Testis (tissue), 3 donors: Measurements from ENCODE around the gene FBXO9. TPM values are rescaled to one million over a fixed set of nuclear protein-coding genes. Genes with fewer than 3 reads are reported as not detected.
"Not testable (repeated sequence)": the region's sequence is repeated elsewhere in the genome, so short reads cannot be mapped to it uniquely, and the experiment has no call there.

ENCODE experiments used
- DNase-seq: peaks from one replicate; pipeline ENCODE4 v3.0.0-alpha.2; 2019
- H3K27ac ChIP-seq, 2 donors: fragments of 200-600 bp; sonication (generic); one replicate each; pipeline ENCODE4 v1.5.1; 2019
- H3K27me3 ChIP-seq: fragments of 200-600 bp; sonication (generic); one replicate; pipeline ENCODE4 v1.5.1; 2019
- H3K36me3 ChIP-seq: fragments of 200-600 bp; sonication (generic); one replicate; pipeline ENCODE4 v1.5.1; 2017; ENCODE audit warnings: low read depth; ENCODE audit errors: missing control alignments
- H3K4me1 ChIP-seq: fragments of 200-600 bp; sonication (generic); one replicate; pipeline ENCODE4 v1.5.1; 2019
- H3K4me3 ChIP-seq, 2 donors: fragments of 200-600 bp; sonication (generic); one replicate each; pipeline ENCODE4 v1.5.1; 2017 to 2019
- H3K9me3 ChIP-seq: fragments of 200-600 bp; sonication (generic); one replicate; pipeline ENCODE4 v1.5.1; 2017
- POLR2A ChIP-seq: fragments of 450-650 bp; IDR thresholded peaks from one replicate; pipeline ENCODE4 v1.6.1; 2017; ENCODE audit warnings: antibody characterized with exemption, mild to moderate bottlenecking, moderate library complexity
- WGBS, 2 donors: methylation state at CpG; one replicate each; pipeline ENCODE4 v1.1.5; 2018; 5-methylcytosine and 5-hydroxymethylcytosine counted together
- intact Hi-C: fragments of 100-400 bp; cut with DNase I; formaldehyde crosslinking; loops from one replicate; pipeline ENCODE4 v1.15.1; 2023; ENCODE audit warnings: low total_unique reads
- polyA plus RNA-seq: library from polyadenylated mRNA; stranded (reverse); fragments of 350-450 nt; fragmentation: Illumina TruSeq; extraction: RNeasy Lipid Tissue Mini Kit (QIAGEN cat#74804); gene quantifications from one replicate; pipeline ENCODE4 v1.2.3, GENCODE V29; 2014; ENCODE audit warnings: low read depth, low replicate concordance; ENCODE audit not compliant: insufficient read depth
- total RNA-seq, 2 donors: library from RNA; depleted of rRNA; stranded (reverse); fragments of >200 nt; gene quantifications; one replicate each; pipeline ENCODE4 v1.2.3, GENCODE V29; 2016
- TF ChIP-seq, protein P1 (sequence below), 3 experiments: fragments of 450-650 bp in 2 of 3; fragments of 200-600 bp in 1 of 3; sonication (generic) in 1 of 3; IDR thresholded peaks; one replicate each; pipeline ENCODE4 v1.5.1; 2016 to 2019; ENCODE audit warnings: antibody characterized with exemption in 3 of 3, mild to moderate bottlenecking in 2 of 3, moderate library complexity in 1 of 3

Gene FBXO9
- total and polyA plus RNA-seq, 3 donors from 2014 or later = 75.1 to 81.6 (median 76.6) TPM

DNA sequence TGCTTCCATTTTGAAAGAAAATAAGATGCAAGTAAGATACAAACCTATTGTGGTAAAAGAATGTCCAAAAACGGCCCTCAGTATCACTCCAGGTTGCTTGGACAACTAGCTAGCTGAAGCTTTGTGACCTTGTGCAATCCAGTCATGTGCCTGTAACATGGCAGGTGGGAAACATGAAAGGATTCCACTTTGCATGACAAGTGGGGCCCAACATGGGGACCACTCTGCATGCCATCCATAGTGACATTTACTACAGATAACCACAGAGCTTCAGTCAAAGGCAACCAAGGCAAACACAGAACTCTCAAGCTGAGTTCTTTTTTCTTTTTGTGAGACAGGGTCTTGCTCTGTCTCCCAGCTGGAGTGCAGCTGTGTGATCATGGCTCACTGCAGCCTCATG, 15.8 kb upstream of the FBXO9 start:
- no peak for DNase-seq
- H3K4me3 ChIP-seq = no peak overlapping the region
- no peaks in the 10 kb centered on the region for H3K27me3 ChIP-seq
- no peak overlapping the region for H3K27ac ChIP-seq
- intact Hi-C loops = no loop called here
- 68 to 71% methylated on average over 1 of the region's 1 CpG for WGBS, 2 donors
- no peaks in the 10 kb centered on the region for H3K4me1 ChIP-seq
- no peaks in the 10 kb centered on the region for H3K9me3 ChIP-seq
- H3K36me3 ChIP-seq = no peaks in the 10 kb centered on the region
- TF ChIP-seq, protein P1, sequence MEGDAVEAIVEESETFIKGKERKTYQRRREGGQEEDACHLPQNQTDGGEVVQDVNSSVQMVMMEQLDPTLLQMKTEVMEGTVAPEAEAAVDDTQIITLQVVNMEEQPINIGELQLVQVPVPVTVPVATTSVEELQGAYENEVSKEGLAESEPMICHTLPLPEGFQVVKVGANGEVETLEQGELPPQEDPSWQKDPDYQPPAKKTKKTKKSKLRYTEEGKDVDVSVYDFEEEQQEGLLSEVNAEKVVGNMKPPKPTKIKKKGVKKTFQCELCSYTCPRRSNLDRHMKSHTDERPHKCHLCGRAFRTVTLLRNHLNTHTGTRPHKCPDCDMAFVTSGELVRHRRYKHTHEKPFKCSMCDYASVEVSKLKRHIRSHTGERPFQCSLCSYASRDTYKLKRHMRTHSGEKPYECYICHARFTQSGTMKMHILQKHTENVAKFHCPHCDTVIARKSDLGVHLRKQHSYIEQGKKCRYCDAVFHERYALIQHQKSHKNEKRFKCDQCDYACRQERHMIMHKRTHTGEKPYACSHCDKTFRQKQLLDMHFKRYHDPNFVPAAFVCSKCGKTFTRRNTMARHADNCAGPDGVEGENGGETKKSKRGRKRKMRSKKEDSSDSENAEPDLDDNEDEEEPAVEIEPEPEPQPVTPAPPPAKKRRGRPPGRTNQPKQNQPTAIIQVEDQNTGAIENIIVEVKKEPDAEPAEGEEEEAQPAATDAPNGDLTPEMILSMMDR (IDR thresholded peaks at IDR 0.05) = no peak
- no peak for TF ChIP-seq POLR2A

DNA sequence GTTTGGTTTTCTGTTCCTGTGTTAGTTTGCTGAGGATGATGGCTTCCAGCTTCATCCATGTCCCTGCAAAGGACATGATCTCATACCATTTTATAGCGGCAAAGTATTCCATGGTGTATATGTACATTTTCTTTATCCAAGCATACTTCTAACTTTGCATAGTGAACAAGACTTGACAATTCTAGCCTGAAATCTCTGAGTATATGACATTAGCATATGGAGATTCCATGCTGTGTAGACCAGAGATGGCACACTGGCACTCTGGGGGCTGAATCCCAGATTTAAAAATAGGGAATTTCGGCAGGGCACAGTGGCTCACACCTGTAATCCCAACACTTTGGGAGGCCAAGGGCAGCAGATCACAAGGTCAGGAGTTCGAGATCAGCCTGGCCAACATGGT, 13.1 kb upstream of the FBXO9 start:
- H3K27ac ChIP-seq, H3K4me3 ChIP-seq, DNase-seq, H3K4me1 ChIP-seq, H3K9me3 ChIP-seq, intact Hi-C loops, H3K27me3 ChIP-seq, H3K36me3 ChIP-seq: not testable (repeated sequence)
- 94 to 97% methylated on average over 3 of the region's 3 CpGs for WGBS, 2 donors

DNA sequence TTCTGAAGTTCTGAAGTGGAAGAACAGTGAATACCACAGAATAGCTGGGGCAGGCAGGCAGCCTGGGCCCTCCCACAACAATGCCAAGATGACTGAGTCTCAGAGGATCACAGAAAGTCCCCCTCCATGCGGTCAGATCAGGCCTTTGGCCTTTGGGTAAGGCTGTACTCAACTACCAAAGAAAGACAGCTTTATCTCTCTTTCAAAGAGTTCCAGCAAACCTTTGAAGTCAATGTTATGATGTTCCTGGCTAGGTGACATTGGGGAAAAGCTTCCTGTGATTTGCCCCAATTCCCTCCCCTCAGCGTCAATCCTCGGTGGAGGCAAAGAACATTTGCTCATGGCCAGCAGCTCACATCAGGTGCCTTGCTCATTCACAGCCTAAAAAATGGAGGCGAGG, 10.7 kb upstream of the FBXO9 start:
- Histone ChIP-seq H3K27me3 (no peaks in the 10 kb centered on the region), H3K4me3 (no peak overlapping the region), H3K36me3 (no peaks in the 10 kb centered on the region), H3K27ac (no peak overlapping the region), H3K9me3 (no peaks in the 10 kb centered on the region), H3K4me1 (peaks cover 19% of the 10 kb centered on the region)
- 78 to 79% methylated on average over 4 of the region's 4 CpGs for WGBS, 2 donors
- intact Hi-C loops = no loop called here
- no peak for DNase-seq
- no peak for TF ChIP-seq POLR2A
- TF ChIP-seq, protein P1 (IDR thresholded peaks at IDR 0.05) = no peak

DNA sequence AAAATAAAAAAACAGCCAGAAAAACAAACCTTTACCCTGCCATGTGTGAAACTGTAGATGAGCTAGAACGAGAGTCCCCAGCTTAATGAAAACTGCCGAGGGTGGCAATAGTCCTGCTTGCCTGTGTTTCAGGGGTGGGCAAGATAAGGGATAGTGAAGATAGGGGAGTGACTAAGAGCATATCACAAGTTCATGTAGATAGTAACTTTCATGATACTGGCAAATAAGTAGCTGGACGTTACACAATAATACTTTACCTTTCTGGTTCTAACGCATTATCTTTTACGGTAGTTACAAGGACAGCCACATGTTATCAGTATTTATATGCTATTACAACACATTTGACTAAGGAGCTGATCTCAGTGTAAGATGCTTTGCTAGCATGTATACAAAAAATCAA, 9.3 kb upstream of the FBXO9 start:
- DNase-seq = no peak
- Histone ChIP-seq H3K4me1 (peaks cover 27% of the 10 kb centered on the region), H3K27me3 (no peaks in the 10 kb centered on the region), H3K9me3 (no peaks in the 10 kb centered on the region), H3K36me3 (no peaks in the 10 kb centered on the region), H3K27ac (no peak overlapping the region), H3K4me3 (no peak overlapping the region)
- 64 to 82% methylated on average over 5 of the region's 5 CpGs for WGBS, 2 donors
- intact Hi-C loops = no loop called here
- TF ChIP-seq, protein P1 (IDR thresholded peaks at IDR 0.05) = no peak
- TF ChIP-seq POLR2A = no peak

DNA sequence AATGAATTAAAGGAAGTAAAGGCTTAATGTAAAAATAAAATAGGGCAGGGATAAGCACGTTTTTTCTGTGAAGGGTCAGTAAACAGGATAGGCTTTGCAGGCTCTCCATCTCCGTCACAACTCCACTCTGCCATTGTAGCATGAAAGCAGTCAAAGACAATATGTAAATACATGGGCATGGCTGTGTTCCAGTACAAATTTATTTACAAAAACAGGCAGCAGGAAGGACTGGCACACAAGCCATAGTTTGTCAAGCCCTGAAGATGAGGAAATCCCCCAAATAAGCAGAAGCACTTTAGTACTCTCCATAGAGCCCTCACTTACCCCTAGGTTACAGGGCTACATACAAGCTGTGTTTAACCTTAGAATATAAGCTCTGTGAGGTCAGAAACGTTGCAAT, 8.9 kb upstream of the FBXO9 start:
- Histone ChIP-seq H3K27me3 (no peaks in the 10 kb centered on the region), H3K36me3 (no peaks in the 10 kb centered on the region), H3K4me1 (peaks cover 27% of the 10 kb centered on the region), H3K9me3 (no peaks in the 10 kb centered on the region), H3K4me3 (no peak overlapping the region), H3K27ac (no peak overlapping the region)
- TF ChIP-seq, protein P1 (IDR thresholded peaks at IDR 0.05) = no peak
- WGBS, 2 donors = 46 to 50% methylated on average over 3 of the region's 3 CpGs
- intact Hi-C loops = no loop called here
- DNase-seq = no peak
